Ovary (tissue), 3 donors: ENCODE data around the gene LPIN1.

ENCODE experiments used
- EP300 ChIP-seq: sonication (generic); formaldehyde crosslinking; IDR thresholded peaks from one replicate; pipeline ENCODE4 v1.6.1; 2017; ENCODE audit warnings: antibody characterized with exemption
- POLR2A ChIP-seq: fragments of 450-650 bp; IDR thresholded peaks from one replicate; pipeline ENCODE4 v1.6.1; 2017; ENCODE audit warnings: antibody characterized with exemption, mild to moderate bottlenecking, moderate library complexity
- TF ChIP-seq, protein P1 (sequence below), 3 donors: fragments of 450-650 bp in 2 of 3; fragments of 200-600 bp in 1 of 3; IDR thresholded peaks; one replicate each; pipeline versions ENCODE4 v1.5.1 to v1.8.0; 2016 to 2022; ENCODE audit warnings: antibody characterized with exemption in 3 of 3, mild to moderate bottlenecking in 1 of 3
- donor health status: DM: no; HTN: no; CAD: no.

DNA sequence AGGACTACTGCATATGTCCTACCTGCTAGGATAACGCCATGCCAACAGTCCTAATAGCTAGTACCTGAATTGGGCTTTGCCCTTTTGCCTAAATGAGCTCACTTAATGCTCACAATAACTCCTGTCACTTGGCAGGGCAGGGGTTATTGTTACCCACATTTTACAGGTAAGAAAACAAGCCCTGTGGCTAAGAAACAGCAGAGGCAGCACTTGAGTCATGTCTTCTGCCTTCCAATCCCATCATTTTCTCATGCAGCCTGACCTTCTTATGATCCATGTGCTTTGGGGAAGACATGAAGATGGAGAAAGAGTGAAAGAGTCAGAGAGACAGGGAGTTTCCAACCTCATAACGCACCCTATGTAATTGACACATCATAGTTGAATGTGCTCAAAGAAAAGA is 33.6 kb upstream of the LPIN1 start:
- TF ChIP-seq, protein P1, sequence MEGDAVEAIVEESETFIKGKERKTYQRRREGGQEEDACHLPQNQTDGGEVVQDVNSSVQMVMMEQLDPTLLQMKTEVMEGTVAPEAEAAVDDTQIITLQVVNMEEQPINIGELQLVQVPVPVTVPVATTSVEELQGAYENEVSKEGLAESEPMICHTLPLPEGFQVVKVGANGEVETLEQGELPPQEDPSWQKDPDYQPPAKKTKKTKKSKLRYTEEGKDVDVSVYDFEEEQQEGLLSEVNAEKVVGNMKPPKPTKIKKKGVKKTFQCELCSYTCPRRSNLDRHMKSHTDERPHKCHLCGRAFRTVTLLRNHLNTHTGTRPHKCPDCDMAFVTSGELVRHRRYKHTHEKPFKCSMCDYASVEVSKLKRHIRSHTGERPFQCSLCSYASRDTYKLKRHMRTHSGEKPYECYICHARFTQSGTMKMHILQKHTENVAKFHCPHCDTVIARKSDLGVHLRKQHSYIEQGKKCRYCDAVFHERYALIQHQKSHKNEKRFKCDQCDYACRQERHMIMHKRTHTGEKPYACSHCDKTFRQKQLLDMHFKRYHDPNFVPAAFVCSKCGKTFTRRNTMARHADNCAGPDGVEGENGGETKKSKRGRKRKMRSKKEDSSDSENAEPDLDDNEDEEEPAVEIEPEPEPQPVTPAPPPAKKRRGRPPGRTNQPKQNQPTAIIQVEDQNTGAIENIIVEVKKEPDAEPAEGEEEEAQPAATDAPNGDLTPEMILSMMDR (IDR thresholded peaks at IDR 0.05): no peak
- TF ChIP-seq EP300 (no peak), POLR2A (no peak)
